ENCODE data around the gene ZNF76.

Gene ZNF76

DNA sequence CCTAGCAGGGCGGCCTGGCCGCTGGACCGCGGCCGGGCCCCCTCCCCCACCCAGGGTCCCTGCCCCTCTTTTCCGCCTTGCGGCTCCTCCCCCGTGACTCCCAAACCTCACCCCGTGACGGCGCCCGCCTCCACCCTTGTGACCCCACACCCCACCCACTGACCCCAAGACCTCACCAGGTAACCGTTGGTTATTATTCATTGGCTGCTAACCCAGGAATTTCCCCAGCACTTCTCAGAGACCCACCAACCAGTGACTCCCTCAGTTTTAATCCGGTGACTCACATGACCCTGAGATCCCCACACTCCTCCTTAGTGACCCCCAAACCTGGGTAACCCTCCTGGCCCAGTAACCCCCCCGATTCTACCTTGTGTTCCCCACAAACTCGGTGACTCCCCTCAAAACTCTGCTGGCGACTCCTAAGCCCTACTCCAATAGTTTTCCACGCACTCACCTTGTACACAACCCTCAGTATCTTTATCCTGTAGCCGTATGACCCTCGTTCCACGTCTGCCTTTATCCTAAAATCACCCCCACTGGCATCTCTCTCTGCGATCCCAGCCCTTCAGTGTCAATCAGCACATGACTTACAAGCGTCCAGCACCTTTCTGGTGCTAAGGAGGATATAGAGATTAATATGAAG is 534 bp downstream of the ZNF76 start:
- Histone ChIP-seq H3K4me3 (ENCODE audit: low read length) (peak overlapping the region; percentile 99), H3K4me1 (ENCODE audit: control insufficient read depth, insufficient read depth, low read length) (peaks cover 11% of the 10 kb centered on the region), H3K27me3 (ENCODE audit: control insufficient read depth, insufficient read depth, low read length) (no peaks in the 10 kb centered on the region), H3K9ac (ENCODE audit: low read length) (peak overlapping the region; percentile 72), H3K36me3 (ENCODE audit: control insufficient read depth, insufficient read depth, low read length) (no peaks in the 10 kb centered on the region), H3K27ac (ENCODE audit: low read depth, low read length) (peak overlapping the region; percentile 97)

DNA sequence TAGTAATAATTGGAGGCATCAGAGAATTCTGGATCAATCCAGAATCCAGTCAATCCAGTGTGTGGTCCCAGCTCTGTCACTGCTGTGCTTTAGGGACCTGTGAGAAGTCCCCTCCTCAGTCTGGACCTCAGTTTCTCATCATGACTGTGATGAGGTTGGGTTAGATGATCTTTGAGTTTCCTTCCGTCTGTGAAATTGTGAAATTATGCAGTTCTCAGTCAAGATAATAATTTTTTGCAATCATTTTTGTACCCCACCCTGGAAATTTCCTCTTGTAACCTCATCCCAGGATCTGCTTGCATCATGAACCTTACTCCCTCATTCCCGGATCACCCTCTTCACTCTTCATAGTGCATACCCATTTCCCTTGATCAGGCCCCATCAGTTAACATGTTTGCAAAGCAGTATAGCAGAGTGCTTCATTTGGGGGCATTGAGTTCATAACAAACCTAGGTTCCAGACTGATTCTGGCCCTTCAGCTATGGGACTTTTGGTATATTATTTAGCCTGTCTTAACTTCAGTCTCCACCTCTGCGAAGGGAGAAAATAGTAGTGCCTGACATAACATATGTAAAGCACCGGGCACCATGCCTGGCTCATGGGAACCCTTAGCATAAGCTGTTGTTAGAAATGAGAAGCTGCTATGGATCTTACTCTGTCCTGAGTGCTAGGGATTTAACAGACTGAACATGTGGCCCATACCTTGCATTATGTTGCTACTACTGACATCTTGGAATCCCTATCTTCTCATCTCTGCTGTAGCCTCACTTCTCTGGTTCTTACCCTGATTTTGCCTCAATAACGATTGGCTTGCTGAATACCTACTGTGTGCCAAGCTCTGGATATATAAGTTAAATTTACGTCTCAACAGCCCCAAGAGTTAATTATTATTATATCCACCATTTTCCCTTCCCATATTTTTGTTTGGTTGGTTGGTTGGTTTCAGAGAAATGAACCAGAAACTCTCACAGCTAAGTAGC is 1.3 kb downstream of the ZNF76 start:
- peak overlapping the region; percentile 97 for H3K27ac ChIP-seq (ENCODE audit: low read depth, low read length)
- peaks cover 11% of the 10 kb centered on the region for H3K4me1 ChIP-seq (ENCODE audit: control insufficient read depth, insufficient read depth, low read length)
- H3K4me3 ChIP-seq (ENCODE audit: low read length) = no peak overlapping the region
- H3K9ac ChIP-seq (ENCODE audit: low read length) = no peak overlapping the region
- no peaks in the 10 kb centered on the region for H3K27me3 ChIP-seq (ENCODE audit: control insufficient read depth, insufficient read depth, low read length)
- no peaks in the 10 kb centered on the region for H3K36me3 ChIP-seq (ENCODE audit: control insufficient read depth, insufficient read depth, low read length)

DNA sequence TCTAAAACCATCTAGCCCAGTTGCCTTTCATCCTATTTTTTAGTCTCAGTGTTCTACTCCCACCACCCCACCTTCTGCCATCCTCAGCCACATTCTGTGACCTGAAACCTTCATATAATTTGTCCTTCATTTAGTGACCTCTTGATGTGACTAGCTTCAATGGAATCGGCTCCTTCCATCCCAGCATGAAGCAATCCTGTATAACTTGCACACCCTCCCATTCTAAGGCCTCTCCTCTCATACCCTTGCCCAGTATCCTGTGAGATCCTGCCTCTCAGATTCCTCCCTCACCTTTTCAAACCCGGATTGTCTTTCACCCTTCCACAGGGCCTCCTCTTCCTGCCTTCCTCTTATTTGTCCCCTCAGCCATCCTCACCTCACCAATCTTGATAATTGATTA is 3.1 kb downstream of the ZNF76 start:
- Histone ChIP-seq H3K9ac (ENCODE audit: low read length) (no peak overlapping the region), H3K4me3 (ENCODE audit: low read length) (no peak overlapping the region), H3K36me3 (ENCODE audit: control insufficient read depth, insufficient read depth, low read length) (no peaks in the 10 kb centered on the region), H3K27ac (ENCODE audit: low read depth, low read length) (no peak overlapping the region), H3K4me1 (ENCODE audit: control insufficient read depth, insufficient read depth, low read length) (peaks cover 11% of the 10 kb centered on the region), H3K27me3 (ENCODE audit: control insufficient read depth, insufficient read depth, low read length) (no peaks in the 10 kb centered on the region)

DNA sequence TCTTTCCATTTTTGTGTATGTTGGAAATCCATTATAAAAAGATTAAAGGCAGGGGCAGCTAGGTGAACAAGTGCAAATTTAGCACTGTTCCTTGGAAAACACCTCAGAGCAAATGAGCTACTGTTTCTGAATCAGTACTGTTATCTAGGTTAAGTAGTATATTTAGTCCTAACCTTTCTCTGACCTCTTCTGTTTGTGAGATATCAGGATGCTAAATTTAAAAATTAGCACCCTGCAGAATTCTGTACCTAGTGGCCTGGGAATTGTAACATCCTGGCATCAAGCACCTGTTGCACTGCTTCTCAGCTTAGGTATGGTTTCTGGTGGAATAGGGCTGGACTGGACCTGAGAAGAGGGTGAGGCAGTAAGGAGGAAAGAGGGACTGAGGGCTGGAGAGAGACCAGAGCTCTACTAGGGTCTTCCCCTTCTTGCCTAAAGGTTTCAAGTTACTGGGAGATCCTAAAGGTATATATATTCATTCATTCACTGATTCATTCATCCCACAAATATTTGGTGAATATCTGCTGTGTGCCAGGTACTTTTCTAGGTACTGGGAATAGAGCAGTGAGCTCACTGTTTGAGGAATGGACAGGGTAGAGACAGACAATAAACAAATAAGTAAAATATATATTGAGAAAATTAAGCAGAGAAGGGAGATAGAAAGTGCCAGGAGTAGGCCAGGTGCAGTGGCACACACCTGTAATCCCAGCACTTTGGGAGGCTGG is 5.2 kb downstream of the ZNF76 start:
- Histone ChIP-seq H3K9ac (ENCODE audit: low read length) (no peak overlapping the region), H3K4me1 (ENCODE audit: control insufficient read depth, insufficient read depth, low read length) (peaks cover 9% of the 10 kb centered on the region), H3K27ac (ENCODE audit: low read depth, low read length) (no peak overlapping the region), H3K4me3 (ENCODE audit: low read length) (no peak overlapping the region), H3K27me3 (ENCODE audit: control insufficient read depth, insufficient read depth, low read length) (no peaks in the 10 kb centered on the region), H3K36me3 (ENCODE audit: control insufficient read depth, insufficient read depth, low read length) (no peaks in the 10 kb centered on the region)

DNA sequence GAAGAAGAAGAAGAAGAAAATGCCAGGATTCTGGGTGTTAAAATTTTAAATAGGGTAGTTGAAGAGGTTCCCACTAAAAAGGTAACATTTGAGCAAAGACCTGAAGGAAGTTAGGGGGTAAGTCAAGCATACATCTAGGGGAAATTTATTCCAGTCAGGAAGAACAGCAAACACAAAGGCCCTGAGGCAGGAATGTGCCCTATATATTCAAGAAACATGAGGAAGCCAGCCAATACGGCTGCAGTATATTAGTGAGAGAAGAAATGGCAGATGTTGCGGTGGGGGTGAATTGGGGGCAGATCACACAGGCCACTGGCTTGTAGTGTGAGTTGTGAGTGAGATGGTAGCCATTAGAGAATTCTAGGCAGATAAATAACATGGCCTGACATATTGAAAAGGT is 6.0 kb downstream of the ZNF76 start:
- no peaks in the 10 kb centered on the region for H3K27me3 ChIP-seq (ENCODE audit: control insufficient read depth, insufficient read depth, low read length)
- H3K36me3 ChIP-seq (ENCODE audit: control insufficient read depth, insufficient read depth, low read length) = no peaks in the 10 kb centered on the region
- H3K4me1 ChIP-seq (ENCODE audit: control insufficient read depth, insufficient read depth, low read length) = peaks cover 4% of the 10 kb centered on the region
- H3K9ac ChIP-seq (ENCODE audit: low read length) = no peak overlapping the region
- H3K27ac ChIP-seq (ENCODE audit: low read depth, low read length) = no peak overlapping the region
- H3K4me3 ChIP-seq (ENCODE audit: low read length) = no peak overlapping the region

DNA sequence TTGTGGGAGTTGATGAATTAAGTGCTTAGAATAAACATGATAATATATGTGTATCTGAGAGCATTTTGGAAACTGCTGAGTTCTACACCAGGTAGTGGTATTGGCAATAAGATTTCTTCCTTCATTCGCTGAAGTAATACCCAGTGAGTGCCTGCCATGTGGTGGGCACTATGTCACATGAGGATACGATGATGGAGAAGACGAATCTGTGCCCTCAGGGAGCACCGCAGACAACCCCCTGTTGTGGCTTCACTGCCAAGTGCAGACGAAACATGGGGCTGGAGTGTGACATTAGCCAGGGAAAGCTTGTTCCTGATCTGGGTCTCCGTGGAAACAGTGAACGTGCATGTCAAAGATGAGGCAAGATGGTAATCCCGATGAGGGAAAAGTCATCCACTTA is 7.9 kb downstream of the ZNF76 start:
- H3K4me3 ChIP-seq (ENCODE audit: low read length) = no peak overlapping the region
- no peak overlapping the region for H3K9ac ChIP-seq (ENCODE audit: low read length)
- no peak overlapping the region for H3K27ac ChIP-seq (ENCODE audit: low read depth, low read length)
- H3K36me3 ChIP-seq (ENCODE audit: control insufficient read depth, insufficient read depth, low read length) = no peaks in the 10 kb centered on the region
- peaks cover 3% of the 10 kb centered on the region for H3K4me1 ChIP-seq (ENCODE audit: control insufficient read depth, insufficient read depth, low read length)
- no peaks in the 10 kb centered on the region for H3K27me3 ChIP-seq (ENCODE audit: control insufficient read depth, insufficient read depth, low read length)

DNA sequence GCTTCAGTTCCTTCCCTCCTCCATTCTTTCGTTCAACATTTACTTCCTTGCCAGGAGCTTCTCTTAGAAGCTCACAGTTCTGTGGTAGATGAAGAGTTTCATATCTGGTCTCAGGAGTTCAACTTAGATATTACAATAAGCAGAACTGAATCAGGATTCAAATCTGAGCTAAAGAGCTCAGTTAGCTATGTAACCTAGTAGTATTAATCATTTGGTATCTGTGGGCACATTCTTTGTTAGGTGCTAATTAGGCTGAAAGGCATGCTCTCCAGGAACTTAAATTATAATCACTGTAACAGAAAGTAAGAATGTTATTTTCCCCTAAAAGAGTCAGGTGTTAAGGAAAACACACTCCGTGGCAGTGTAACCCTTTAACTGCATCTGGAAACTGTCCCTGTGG is 8.4 kb downstream of the ZNF76 start:
- no peak overlapping the region for H3K4me3 ChIP-seq (ENCODE audit: low read length)
- H3K27me3 ChIP-seq (ENCODE audit: control insufficient read depth, insufficient read depth, low read length) = no peaks in the 10 kb centered on the region
- peaks cover 3% of the 10 kb centered on the region for H3K4me1 ChIP-seq (ENCODE audit: control insufficient read depth, insufficient read depth, low read length)
- no peak overlapping the region for H3K27ac ChIP-seq (ENCODE audit: low read depth, low read length)
- H3K36me3 ChIP-seq (ENCODE audit: control insufficient read depth, insufficient read depth, low read length) = no peaks in the 10 kb centered on the region
- H3K9ac ChIP-seq (ENCODE audit: low read length) = no peak overlapping the region

DNA sequence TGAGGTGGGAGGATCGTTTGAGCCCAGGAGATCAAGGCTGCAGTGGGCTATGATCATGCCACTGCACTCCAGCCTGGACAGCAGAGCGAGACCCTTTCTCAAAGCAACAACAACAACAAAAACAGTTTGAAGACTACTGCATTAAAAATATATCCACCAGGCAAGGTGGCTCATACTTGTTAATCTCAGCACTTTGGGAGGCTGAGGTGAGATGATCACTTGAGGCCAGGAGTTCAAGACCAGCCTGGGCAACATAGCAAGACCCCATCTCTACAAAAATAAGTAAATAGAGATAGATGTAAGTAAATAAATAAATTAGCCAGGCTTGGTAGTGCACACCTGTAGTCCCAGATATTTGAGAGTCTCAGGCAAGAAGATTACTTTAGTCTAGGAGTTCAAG is 12.5 kb downstream of the ZNF76 start:
- H3K36me3 ChIP-seq (ENCODE audit: control insufficient read depth, insufficient read depth, low read length) = no peaks in the 10 kb centered on the region
- no peak overlapping the region for H3K9ac ChIP-seq (ENCODE audit: low read length)

DNA sequence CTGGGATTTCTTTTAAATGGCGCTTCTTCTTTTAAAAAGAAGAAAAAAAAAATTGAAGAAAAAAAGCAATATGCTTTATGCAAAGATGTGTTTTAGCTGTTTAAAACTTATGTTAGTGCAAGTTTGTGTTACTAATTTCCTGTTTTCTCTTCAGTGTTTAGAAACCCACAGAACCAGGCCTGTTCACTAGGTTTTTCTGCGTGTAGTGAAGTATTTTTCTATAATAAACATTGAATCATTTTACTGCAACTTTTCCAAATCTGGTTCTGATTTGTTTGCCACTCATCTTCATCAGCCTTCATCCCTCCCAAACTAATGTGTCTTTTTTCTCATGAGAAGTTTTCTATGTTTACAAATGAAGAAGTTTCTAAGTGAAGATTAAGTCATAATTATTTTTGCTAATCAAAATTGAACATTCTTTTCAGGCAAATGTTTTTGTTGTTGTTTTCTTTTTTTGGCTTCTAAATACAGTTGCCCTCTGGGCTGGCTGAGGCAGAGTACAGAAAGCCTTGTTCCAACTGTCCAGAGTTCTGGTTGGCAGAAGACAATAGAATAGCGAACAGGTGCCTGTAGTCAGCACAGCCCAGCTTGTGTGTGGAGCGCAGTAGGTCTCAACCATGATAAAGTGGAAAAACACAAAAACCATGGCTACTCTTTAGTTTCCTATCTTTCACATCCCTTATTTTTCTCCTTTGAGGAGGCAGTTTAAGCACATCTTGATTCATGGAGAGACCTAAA is 14.5 kb downstream of the ZNF76 start:
- Histone ChIP-seq H3K27me3 (ENCODE audit: control insufficient read depth, insufficient read depth, low read length) (no peaks in the 10 kb centered on the region), H3K36me3 (ENCODE audit: control insufficient read depth, insufficient read depth, low read length) (no peaks in the 10 kb centered on the region), H3K4me3 (ENCODE audit: low read length) (no peak overlapping the region), H3K9ac (ENCODE audit: low read length) (no peak overlapping the region), H3K27ac (ENCODE audit: low read depth, low read length) (no peak overlapping the region), H3K4me1 (ENCODE audit: control insufficient read depth, insufficient read depth, low read length) (peaks cover 3% of the 10 kb centered on the region)

More for the DNA sequence above, 12.5 kb downstream of the ZNF76 start:
- H3K27me3 ChIP-seq (ENCODE audit: control insufficient read depth, insufficient read depth, low read length) = no peaks in the 10 kb centered on the region
- no peak overlapping the region for H3K4me3 ChIP-seq (ENCODE audit: low read length)
- no peak overlapping the region for H3K27ac ChIP-seq (ENCODE audit: low read depth, low read length)
- peaks cover 7% of the 10 kb centered on the region for H3K4me1 ChIP-seq (ENCODE audit: control insufficient read depth, insufficient read depth, low read length)

DNA sequence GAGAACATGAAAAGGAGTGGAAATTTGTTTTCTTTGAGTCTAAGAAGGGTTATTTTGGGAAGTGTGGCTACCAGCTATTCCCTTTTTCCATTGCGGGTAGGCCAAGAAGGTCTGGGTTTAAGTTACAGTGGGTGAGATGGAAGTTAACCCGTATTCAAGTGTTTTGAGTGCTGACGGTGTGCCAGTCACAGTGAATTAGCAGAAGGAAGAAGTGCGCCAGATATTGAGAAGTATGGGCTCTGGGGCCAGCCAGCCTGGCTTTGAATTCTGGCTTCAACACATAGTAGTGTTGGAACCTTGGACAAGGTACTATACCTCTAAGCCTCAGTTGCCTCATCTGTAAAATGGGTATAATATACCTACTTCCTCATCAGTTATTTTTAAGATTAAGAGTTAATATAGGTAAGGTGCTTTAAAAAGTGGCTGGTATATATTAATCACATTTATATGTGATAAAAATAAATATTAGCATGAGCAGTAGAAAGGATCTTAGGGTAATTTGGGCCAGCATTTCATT is 16.3 kb downstream of the ZNF76 start:
- no peaks in the 10 kb centered on the region for H3K36me3 ChIP-seq (ENCODE audit: control insufficient read depth, insufficient read depth, low read length)
- no peak overlapping the region for H3K27ac ChIP-seq (ENCODE audit: low read depth, low read length)
- H3K9ac ChIP-seq (ENCODE audit: low read length) = no peak overlapping the region
- peaks cover 3% of the 10 kb centered on the region for H3K4me1 ChIP-seq (ENCODE audit: control insufficient read depth, insufficient read depth, low read length)
- H3K4me3 ChIP-seq (ENCODE audit: low read length) = no peak overlapping the region
- no peaks in the 10 kb centered on the region for H3K27me3 ChIP-seq (ENCODE audit: control insufficient read depth, insufficient read depth, low read length)

DNA sequence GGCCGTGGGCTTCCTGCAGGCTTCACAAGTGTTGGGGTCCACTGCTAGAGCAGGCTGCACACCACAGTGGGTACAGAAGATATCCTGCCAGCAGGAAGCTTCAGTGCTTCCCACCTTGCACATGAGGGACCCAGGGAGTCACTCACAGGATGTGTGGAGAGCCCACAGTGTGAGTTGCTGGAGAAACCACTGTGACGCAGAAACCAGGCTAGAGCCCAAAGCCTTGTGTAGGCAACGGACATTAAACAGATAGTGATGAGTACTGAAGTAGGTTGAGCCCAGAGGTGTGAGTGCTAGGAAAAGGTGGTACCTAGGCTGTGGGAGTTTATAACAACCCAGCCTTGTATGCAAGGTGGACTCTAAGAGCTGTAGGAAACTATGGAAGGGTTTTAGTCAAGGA is 19.2 kb downstream of the ZNF76 start:
- Histone ChIP-seq H3K36me3 (ENCODE audit: control insufficient read depth, insufficient read depth, low read length) (peaks cover 13% of the 10 kb centered on the region), H3K27me3 (ENCODE audit: control insufficient read depth, insufficient read depth, low read length) (no peaks in the 10 kb centered on the region), H3K4me1 (ENCODE audit: control insufficient read depth, insufficient read depth, low read length) (peaks cover 3% of the 10 kb centered on the region), H3K4me3 (ENCODE audit: low read length) (no peak overlapping the region), H3K27ac (ENCODE audit: low read depth, low read length) (no peak overlapping the region), H3K9ac (ENCODE audit: low read length) (no peak overlapping the region)

DNA sequence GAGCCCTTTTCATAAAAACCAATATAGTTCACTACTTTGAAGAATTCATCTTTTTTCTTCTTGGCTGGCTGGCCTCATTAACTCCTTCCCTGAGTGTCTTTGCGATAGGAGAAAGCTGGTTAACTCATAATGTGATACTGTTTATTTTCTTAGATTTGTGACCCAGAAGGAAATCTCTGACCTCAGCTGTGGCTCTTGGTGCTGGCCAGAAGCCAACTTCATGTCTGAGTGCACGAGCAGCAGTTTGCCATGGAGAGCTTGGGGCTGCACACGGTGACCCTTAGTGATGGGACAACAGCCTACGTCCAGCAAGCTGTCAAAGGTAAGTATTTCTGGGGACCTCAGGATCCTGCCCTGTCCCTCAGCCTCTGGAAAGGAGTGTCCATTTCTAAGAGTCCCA is 21.4 kb downstream of the ZNF76 start:
- Histone ChIP-seq H3K9ac (ENCODE audit: low read length) (no peak overlapping the region), H3K27me3 (ENCODE audit: control insufficient read depth, insufficient read depth, low read length) (no peaks in the 10 kb centered on the region), H3K4me1 (ENCODE audit: control insufficient read depth, insufficient read depth, low read length) (no peaks in the 10 kb centered on the region), H3K36me3 (ENCODE audit: control insufficient read depth, insufficient read depth, low read length) (peaks cover 15% of the 10 kb centered on the region), H3K27ac (ENCODE audit: low read depth, low read length) (no peak overlapping the region), H3K4me3 (ENCODE audit: low read length) (no peak overlapping the region)
